Glutamatergic neuron (in vitro differentiated cells): ENCODE measurements around the gene NEDD9. TPM values are rescaled to one million over a fixed set of nuclear protein-coding genes. Genes with fewer than 3 reads are reported as not detected.

ENCODE experiments used
- DNase-seq: peaks from one replicate; pipeline ENCODE4 v3.0.0; 2022
- H3K27ac Mint-ChIP-seq: one replicate; pipeline ENCODE4 v1.8.0; 2020; ENCODE audit warnings: mild to moderate bottlenecking, mixed read lengths, inconsistent platforms; ENCODE audit not compliant: unreplicated experiment
- H3K27me3 Mint-ChIP-seq: one replicate; pipeline ENCODE4 v1.8.0; 2020; ENCODE audit warnings: mild to moderate bottlenecking, moderate library complexity, mixed read lengths, inconsistent platforms; ENCODE audit not compliant: unreplicated experiment
- H3K36me3 Mint-ChIP-seq: one replicate; pipeline ENCODE4 v1.8.0; 2020; ENCODE audit warnings: mild to moderate bottlenecking, mixed read lengths, inconsistent platforms; ENCODE audit not compliant: unreplicated experiment
- H3K4me1 Mint-ChIP-seq: one replicate; pipeline ENCODE4 v1.8.0; 2020; ENCODE audit warnings: mild to moderate bottlenecking, low read depth, mixed read lengths, inconsistent platforms; ENCODE audit not compliant: unreplicated experiment
- H3K4me3 Mint-ChIP-seq: one replicate; pipeline ENCODE4 v1.8.0; 2020; ENCODE audit warnings: mild to moderate bottlenecking, mixed read lengths, inconsistent platforms; ENCODE audit not compliant: unreplicated experiment
- H3K9me3 Mint-ChIP-seq: one replicate; pipeline ENCODE4 v1.8.0; 2020; ENCODE audit warnings: mild to moderate bottlenecking, moderate library complexity, mixed read lengths, inconsistent platforms; ENCODE audit not compliant: unreplicated experiment
- CTCF ChIP-seq: fragments of 200-600 bp; sonication (generic); IDR thresholded peaks from one replicate; pipeline ENCODE4 v1.5.0; 2021; ENCODE audit not compliant: partially characterized antibody, unreplicated experiment
- total RNA-seq: library from RNA; stranded (reverse); fragmentation: NEBNext Ultra II Directional; extraction: Animal tissue kit (Norgen Biotek cat#: 25700); gene quantifications from one replicate; pipeline ENCODE4 v1.2.1, GENCODE V29; 2021; ENCODE audit not compliant: unreplicated experiment

The NEDD9 gene
- total RNA-seq, 1 donor from 2014 or later: 0.71 TPM

GRCh38 chr6:11235062-11235461 lies 2.6 kb upstream of the NEDD9 start:
- no peak for TF ChIP-seq CTCF
- Mint-ChIP-seq H3K27ac (no peak overlapping the region), H3K27me3 (no peaks in the 10 kb centered on the region), H3K4me1 (peaks cover 6% of the 10 kb centered on the region), H3K4me3 (no peak overlapping the region), H3K9me3 (no peaks in the 10 kb centered on the region), H3K36me3 (no peaks in the 10 kb centered on the region)
- DNase-seq: no peak

DNA sequence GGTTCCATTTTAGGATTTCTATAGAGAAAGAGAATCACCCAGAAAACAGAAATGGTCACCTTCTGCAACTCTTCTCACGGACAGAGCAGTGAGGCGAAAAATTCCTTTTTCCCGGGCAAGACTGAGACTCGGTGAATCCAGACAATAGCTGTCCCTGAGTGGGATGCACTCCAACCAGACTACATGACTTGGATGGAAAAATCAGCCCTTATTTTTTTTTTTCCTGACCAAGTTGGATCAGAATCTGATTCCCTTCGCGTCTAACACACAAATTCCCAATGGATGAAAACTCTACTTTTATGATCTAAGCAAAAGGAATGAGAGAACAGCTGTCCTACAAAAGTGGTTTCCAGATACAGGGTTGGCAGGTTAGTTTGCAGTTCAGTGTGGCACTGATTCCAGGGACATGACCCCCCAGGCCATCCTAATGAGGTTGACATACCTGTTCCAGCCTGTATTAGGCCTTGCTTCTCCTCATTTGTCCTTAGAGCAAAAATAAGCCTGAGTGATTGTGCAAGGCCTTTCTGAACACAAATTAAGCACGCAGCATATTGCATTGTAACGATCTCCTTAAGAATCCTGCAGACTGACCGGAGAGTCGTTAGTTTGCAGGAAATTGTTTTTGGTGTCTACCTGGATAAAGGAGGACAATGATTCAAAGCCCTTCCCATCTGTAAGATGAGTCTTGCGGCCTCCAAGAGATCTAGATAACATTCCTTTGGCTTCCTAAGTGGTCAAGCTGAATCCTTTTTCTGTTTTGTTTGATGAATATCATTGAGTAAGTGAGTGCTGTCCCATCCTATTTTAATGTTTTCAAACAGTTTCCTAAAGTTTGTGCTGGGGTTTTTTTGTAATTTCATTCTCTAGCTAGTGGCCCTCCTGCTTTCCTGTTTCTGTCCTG lies 1.5 kb upstream of the NEDD9 start:
- H3K4me1 Mint-ChIP-seq: peaks cover 6% of the 10 kb centered on the region
- DNase-seq: no peak
- H3K27me3 Mint-ChIP-seq: no peaks in the 10 kb centered on the region
- H3K27ac Mint-ChIP-seq: no peak overlapping the region
- TF ChIP-seq CTCF: no peak
- no peak overlapping the region for H3K4me3 Mint-ChIP-seq
- no peaks in the 10 kb centered on the region for H3K9me3 Mint-ChIP-seq
- H3K36me3 Mint-ChIP-seq: no peaks in the 10 kb centered on the region

DNA sequence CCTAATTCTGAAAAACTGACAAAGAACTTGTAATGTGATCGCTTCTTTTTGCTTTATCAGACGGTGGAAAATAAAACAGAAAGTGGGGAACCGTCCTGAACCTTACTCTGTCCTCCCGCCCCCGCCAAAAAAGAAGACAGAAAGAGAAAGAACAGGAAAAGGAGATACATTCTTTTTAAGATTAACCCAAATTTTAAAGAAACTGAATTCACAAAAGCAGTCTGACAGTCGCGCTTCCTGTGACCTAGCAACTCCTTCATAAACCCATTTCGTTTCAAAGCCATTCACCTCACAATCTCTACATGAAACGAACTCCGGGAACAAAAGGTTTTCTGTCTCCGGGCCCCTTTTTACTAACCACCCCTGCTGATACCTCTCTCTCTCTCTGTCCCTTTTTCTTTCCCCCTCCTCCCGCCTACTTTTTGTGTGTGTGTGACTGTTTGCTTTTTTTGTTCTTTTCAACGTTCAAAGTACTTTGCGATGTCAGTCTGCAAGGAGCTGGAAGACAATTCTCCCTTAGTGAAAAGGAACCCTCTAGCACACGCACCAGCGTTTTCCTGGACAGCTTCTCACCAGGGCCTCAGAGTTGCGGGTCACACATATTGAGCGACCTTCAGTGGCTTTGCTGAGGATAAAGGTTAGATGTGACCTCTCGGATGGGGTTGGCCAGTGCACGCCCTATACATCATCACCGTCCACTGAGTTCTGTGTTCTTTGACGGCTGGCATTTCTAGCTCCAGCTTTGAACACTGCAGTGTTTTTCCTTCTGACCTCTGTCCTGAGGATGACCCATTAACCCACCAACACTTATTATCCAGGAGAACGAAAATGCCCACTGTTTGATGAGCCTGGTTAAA lies 530 bp upstream of the NEDD9 start:
- no peaks in the 10 kb centered on the region for H3K9me3 Mint-ChIP-seq
- no peaks in the 10 kb centered on the region for H3K27me3 Mint-ChIP-seq
- no peaks in the 10 kb centered on the region for H3K36me3 Mint-ChIP-seq
- peak overlapping the region; percentile 72 for H3K27ac Mint-ChIP-seq
- TF ChIP-seq CTCF: no peak
- DNase-seq: no peak
- peaks cover 6% of the 10 kb centered on the region for H3K4me1 Mint-ChIP-seq
- peak overlapping the region; percentile 86 for H3K4me3 Mint-ChIP-seq

DNA sequence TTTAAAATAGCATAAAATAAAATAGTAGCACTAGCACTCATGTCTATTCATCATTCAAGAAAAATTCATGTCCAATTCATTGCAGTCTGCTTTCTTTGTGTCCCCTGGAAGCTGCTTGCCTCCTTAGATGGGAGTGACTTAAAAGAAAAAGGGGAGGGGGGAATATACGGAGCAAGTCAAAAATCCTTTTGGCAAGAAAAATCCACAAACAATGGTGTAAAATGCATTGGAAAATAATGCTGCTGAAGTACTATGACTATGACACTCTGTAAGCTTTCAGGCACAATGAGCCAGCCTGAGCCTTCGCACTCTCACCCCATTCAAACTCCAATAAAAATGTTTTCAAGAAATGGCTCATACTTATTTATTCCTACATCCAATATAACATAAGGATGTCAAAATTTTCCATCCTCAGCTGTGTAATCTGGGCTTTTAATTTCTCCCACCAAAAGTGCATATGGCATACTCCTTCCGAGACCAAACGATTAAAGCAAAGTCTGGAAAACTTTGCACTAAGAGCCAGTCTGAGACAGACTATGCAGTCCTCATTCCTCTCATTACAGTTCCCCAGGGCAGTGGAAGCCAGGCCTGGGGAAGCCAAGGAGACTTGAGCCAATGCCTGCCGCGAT lies 790 bp downstream of the NEDD9 start:
- TF ChIP-seq CTCF: no peak
- peak overlapping the region; percentile 86 for H3K4me3 Mint-ChIP-seq
- no peaks in the 10 kb centered on the region for H3K27me3 Mint-ChIP-seq
- peaks cover 6% of the 10 kb centered on the region for H3K4me1 Mint-ChIP-seq
- H3K9me3 Mint-ChIP-seq: peaks cover 2% of the 10 kb centered on the region
- DNase-seq: peak; percentile 42
- no peaks in the 10 kb centered on the region for H3K36me3 Mint-ChIP-seq
- peak overlapping the region; percentile 0 for H3K27ac Mint-ChIP-seq
